ENCODE measurements around the gene TM9SF1.

Gene TM9SF1, protein sequence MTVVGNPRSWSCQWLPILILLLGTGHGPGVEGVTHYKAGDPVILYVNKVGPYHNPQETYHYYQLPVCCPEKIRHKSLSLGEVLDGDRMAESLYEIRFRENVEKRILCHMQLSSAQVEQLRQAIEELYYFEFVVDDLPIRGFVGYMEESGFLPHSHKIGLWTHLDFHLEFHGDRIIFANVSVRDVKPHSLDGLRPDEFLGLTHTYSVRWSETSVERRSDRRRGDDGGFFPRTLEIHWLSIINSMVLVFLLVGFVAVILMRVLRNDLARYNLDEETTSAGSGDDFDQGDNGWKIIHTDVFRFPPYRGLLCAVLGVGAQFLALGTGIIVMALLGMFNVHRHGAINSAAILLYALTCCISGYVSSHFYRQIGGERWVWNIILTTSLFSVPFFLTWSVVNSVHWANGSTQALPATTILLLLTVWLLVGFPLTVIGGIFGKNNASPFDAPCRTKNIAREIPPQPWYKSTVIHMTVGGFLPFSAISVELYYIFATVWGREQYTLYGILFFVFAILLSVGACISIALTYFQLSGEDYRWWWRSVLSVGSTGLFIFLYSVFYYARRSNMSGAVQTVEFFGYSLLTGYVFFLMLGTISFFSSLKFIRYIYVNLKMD

DNA sequence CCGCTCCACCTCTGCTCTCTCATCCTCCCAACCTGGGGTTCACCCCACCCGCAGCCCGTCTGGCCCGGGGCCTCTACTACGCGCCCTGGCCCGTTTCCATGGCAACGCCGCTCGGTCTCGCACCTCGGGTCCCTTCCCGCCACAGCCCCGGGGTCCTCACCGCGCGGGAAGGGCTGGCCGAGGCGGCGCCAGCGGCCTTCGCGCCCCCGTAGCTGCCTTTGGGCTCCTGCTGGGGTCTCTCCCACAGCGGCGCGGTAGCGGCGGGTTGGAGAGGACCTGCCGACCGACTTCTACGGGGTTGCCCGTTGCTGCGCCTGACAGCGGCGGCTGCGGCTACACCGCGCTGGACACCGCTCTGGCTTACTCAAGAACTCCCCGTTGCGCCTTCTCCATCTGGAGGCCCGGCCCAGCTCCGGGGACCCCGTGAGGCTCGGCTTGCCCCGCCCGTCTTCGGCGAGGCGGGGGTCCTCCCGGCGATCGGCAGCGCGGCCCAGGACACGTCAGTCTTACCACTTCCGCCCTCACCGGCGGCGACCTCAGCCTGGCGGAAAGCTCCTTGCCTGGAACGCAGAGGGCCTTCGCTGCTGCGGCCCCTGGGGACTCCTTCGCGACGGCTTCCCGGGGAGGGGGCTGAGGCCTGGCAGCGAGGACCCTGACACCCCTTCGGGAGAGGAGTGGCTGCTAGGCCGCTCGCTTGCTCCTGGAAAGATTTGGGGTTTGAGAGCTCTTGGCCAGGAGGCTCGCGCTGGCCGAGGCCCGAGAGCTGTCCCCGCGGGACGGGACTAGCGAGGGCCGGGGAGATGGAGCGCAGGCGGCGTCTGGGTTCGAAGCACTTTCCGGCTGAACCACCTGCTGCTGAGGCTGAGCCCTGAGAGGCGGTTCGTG is at the start of gene TM9SF1:
TSS of gene TM9SF1 (minus strand) at position 256 of the 885 bp plus-strand sequence. CDS start 422 bp downstream, outside the sequence.
- DNase-seq = peak; percentile 93

DNA sequence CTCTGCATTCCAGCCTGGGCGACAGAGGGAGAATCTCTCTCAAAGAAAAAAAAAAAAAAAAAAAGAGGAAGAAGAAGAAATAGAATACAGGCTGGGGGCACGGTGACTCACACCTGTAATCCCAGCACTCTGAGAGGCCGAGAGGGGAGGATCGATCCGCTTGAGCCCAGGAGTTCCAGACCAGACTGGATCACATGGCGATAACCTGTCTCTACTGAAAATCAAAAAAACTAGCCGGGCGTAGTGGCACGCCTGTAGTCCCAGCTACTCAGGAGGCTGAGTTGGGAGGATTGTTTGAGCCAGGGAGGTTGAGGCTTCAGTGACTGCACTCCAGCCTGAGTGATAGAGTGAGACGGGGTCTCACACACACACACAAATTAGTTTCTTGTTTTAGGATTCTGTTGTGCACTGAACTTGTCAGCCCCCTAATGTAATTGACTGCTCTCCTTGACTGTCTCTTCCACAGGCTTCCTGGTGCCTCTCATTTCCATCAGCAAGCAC is 48.1 kb upstream of the TM9SF1 start:
- peak; percentile 43 for DNase-seq

DNA sequence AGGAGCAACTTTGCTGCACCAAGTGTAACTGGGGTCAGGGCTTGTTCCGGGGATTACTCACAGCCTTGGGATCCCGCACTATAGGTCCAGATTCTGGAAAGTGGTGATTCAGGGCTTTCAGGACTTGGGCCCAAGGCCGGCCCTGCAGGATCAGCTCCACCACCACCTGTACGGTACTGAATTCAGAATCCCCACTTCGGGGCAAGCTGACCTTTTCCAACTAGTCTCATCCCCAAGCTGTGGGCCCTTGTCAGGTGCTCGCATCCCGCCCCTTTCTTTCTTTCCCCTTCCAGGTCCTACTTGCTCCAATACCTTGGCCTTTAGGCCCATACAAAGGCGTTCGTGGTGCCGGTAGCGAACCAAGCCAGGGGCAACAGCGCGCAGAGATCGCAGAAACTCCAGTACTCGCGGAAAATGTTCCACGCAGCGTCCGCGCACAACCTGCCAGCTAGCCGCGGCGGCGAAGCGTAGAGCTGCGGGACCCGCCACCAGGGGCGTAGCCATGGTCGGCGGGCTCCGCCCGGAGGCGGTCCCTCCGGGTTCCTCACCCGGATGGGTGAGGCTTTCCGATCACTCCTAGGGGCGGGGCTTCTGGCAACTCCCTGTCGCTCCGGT is 46.7 kb upstream of the TM9SF1 start:
- peak; percentile 93 for DNase-seq

DNA sequence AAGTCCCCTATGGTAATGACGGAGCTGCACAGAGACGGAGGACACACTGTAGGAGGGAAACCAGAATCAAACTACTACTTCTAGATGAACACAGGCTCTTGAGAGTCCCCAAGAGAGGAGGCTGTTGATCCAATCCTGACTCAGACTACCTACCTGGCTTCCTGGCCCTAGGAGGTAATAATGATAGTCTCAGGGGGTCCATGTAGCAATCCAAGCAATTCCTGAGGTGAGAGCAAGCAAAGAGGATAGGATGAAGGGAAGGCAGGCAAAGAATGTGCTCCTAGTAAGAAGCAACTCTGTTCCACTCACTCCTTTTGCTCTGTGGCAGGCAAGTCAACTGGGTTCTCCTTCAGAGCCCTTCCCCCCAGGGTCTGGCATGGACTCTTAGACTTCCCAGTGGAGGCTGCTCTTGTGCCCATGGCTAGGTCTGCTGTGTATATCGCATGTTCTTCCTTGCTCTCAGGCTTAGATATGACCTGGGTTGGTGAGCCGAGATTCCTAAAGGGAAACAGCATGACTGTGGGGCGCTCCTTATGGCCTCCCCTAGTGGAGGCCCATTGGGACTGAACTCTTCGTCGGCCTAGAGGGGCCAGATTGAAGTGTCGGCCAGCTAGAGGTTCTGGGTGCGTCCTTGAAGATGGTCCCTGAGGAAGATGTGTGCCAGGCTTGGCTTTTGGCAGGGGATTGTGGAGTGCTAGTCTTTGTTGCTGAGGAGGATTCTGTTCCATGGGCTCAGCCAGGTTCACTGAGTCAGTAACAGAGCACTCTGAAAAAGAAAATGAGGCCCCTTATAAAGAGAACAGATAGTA is 45.1 kb upstream of the TM9SF1 start:
- DNase-seq = no peak

DNA sequence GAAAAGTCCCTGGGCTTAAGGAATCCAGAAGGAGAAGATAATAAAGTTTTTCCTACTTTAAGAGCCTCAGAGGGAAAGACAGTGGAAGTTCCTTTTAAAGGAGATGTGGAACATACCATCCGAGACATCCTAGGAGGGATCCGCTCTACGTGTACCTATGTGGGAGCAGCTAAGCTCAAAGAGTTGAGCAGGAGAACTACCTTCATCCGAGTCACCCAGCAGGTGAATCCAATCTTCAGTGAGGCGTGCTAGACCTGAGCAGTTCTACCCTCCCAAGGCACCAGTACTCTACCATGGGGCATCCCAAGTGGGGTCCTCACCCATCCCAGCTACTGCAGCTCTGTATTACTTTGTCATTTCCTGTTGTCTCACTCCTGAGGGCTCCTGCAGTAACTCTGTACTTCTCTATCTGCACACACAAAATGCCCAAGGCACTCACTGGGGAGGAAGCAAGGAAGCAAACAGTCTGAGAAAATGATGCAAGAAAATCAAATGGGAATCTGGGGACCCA is 43.3 kb upstream of the TM9SF1 start:
- DNase-seq = no peak

DNA sequence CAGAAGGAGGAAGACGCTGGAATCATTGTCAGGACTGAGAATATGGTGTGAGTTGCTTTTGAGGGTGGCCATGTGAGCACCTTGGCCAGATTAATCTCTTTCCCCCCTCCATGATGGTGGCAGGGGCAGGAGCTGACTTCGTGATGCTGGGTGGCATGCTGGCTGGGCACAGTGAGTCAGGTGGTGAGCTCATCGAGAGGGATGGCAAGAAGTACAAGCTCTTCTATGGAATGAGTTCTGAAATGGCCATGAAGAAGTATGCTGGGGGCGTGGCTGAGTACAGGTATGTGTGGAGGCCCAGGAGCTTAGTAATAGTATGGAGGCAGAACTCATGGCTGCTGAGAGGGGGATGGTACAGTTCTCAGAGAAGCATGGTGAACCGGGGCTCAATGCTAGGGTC is 42.9 kb upstream of the TM9SF1 start:
- no peak for DNase-seq

DNA sequence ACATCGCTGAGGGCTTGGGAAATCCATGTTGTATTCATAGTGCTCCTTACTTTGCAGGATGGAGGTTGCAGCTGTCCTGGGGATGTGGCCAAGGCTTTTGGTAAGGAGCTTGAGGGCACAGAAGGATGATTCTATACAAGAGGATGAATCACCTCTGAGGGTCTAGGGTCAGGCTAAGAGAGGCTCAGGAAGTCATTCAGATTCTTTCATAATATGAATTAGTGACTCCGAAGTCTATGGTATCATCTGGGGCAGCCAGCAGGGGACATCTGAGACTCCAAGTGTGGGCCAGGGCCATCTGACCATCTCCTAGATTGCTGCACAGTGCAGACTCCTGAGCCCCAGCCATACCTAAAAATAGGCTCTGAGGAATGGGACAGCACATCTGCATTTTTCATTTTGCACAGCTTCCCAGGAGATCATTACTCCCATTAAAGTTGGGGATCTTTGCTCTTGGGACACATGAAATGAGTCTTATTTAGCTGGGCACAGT is 42.3 kb upstream of the TM9SF1 start:
- DNase-seq = no peak

DNA sequence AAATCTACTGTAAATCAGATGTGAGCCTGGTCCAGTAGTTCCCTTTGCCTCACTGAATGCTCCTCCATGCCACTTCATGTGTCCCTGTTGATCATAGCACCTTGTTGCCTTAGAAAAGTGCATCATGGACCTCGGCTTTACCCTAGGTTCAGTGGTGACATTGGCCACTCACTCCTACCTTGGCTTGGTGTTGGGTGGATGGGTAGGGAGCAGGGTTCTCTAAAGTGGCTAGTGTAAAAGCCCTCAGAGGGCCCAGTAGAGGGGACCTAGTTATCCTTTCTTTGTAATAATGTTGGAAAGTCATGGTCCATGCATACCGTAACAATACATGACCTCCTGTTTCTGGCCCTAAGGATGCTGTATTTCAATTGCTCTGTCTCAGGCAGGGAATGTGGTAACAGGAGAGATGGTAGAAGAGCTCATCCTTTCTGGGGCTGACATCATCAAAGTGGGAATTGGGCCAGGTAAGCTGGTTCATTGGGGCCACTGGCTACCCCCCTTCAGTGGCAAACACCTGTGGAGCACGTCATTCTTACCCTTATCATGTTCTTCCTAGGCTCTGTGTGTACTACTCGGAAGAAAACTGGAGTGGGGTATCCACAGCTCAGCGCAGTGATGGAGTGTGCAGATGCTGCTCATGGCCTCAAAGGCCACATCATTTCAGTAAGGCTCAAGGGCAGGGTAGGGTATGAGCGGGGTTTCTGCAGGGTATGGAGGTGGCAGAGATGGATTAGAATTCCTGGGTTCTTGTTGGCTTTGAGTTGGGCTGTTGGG is 41.6 kb upstream of the TM9SF1 start:
- no peak for DNase-seq

DNA sequence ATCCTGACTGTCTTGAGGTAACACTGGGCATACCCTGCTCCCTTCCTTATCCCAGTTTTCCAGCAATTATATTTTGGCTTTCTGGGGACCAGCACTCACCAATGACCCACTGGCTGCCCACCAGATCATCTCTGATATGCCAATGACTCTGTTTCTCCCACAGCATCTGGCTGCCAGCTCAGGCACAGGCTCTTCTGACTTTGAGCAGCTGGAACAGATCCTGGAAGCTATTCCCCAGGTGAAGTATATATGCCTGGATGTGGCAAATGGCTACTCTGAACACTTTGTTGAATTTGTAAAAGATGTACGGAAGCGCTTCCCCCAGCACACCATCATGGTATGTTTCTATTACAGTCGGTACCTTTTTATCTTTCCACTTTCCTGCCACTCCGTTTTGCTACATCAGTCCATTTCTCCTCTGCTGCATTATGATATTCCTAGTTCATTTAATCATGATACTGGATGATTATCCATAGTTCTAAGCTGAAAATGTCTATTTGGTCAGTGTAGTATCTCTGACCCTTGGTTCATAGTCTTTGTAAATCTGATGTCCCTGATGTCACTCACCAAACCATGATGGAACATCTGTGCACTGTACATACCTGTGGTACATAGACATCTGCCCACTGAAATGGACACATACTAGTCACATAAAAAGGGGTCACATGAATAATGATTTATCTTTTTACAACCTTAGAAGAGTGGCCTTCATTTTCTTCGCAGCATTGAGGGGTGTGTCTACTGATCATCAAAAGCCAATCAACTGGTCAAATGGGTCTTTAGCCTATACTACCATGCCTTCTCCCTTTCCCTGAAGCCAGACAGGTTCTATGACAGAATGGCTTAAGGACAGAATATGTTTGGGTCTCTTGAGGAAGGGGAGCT is 40.8 kb upstream of the TM9SF1 start:
- DNase-seq = no peak

DNA sequence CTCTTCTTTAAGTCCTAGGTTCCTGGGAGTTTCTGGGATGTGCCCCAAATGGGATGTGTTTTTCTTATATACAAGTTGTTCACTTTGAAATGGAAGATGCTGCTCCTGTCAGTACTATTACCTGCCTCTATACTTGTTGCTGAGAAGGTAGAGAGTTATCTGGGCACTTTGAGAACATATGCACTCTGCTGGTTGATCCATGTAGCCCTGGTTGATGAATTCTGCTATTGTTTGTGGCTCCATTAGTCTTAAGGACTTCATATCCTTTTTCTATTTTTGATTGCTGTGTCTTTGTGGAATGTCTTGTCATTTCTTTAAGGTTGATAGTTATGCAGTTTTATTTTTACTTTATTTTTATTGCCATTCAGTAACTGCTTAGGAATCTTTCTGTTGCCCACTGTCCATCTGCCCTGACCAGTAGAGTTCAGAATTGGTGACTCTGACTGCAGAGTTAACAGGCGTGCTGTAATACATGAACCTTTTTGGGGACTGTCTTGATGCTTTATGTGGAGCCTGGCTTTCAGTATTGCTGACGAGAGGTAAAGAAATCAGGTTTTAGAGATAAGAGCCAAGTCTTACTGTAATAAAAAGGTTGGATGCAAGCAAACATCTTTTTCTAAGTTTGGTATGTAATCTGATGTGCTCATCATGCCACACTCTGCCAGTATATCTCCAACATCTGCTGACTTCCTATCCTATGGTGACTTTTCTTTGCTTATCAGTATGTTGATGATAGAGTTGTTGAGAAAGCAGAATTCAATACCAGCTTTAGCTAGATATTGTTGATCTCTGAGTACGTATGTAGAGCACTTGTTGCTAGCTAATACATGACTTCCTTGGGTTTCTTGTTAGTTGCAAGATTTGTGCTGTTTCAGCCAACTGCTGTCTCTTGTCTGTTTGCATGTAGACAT is 39.1 kb upstream of the TM9SF1 start:
- DNase-seq = no peak

DNA sequence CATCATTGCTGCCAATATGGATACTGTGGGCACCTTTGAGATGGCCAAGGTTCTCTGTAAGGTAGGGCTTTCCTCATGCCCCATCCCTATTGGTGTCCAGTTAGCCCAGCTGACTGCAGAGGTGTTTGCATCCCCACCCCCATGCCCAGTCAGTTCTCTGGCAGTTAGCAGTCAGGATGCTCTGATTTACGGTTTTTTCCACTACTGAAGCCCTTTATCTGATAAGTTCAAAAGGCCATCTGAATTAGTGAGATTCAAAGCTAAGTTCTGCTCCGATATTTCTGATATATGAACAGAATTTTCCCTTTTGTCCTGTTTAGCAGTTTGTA is 38.3 kb upstream of the TM9SF1 start:
- DNase-seq = no peak

DNA sequence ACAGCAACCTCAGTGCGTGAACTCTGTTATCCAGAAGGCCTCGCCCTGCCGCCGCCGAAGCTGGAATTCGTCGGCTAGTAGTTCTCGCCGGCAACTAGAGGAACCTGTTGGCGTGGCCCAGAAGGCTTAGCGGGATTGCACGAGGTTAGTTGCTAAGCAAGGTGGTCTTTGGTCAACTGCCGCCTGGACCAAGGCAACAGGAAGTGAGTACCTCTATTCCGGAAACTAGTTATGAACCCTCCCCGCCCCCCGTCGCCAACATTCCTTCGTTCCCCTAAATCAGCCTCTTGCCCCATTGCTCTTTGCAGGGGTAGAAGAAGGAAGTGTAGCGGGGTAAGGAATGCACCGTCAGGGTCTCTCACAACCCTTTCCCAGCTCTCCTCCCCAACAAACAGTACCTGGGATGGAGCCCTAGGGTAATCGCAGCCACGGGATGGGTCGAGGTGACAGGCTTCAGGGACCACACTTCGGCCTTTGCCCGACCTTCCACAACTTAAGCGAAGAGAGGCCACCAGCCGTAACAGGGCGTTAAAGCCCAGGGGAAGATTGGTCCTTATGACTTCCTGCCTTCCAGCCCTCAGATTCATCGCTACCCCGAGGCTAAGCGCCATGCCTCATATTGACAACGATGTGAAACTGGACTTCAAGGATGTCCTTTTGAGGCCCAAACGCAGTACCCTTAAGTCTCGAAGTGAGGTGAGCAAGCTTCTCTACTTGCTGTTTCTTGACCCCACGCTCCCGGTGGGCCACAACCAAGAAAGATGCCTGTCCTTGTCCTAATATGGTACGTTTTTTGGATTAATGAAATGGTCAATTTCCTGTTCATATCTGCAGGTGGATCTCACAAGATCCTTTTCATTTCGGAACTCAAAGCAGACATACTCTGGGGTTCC is 37.6 kb upstream of the TM9SF1 start, which contains the start of gene GMPR2:
TSS of gene GMPR2 (plus strand) at position 285 of the 893 bp plus-strand sequence. CDS start at position 610, 325 bp downstream.
- no peak for DNase-seq

DNA sequence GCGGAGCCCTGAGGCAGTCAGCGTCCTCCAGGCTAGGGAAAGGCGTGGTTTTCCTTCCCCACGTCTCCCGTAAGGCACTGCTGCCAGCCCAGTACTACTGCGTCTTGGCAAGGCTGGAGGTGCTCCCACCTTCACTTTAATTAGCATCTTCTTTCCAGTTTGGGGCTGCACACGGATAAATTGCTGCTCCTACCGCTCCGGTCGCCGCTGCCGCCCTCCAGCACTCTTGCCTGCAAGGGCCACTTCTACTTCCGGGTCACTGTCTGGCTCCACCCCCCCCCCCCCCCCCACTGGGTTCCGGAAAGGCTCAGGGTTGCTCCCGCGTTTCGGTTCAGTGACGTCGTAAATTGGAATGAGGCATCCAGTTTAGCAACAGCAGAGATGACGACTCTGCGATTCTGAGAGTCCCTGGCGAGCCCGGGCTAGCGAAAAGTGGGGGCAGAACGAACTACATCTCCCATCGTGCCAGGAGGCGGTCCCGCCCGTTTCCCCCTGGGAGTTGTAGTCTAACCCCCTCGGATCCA is 36.9 kb upstream of the TM9SF1 start, which contains the start of gene NEDD8:
TSS of gene NEDD8 (minus strand) at position 247 of the 524 bp plus-strand sequence. CDS start at position 147, 100 bp downstream.
- DNase-seq = peak; percentile 88

DNA sequence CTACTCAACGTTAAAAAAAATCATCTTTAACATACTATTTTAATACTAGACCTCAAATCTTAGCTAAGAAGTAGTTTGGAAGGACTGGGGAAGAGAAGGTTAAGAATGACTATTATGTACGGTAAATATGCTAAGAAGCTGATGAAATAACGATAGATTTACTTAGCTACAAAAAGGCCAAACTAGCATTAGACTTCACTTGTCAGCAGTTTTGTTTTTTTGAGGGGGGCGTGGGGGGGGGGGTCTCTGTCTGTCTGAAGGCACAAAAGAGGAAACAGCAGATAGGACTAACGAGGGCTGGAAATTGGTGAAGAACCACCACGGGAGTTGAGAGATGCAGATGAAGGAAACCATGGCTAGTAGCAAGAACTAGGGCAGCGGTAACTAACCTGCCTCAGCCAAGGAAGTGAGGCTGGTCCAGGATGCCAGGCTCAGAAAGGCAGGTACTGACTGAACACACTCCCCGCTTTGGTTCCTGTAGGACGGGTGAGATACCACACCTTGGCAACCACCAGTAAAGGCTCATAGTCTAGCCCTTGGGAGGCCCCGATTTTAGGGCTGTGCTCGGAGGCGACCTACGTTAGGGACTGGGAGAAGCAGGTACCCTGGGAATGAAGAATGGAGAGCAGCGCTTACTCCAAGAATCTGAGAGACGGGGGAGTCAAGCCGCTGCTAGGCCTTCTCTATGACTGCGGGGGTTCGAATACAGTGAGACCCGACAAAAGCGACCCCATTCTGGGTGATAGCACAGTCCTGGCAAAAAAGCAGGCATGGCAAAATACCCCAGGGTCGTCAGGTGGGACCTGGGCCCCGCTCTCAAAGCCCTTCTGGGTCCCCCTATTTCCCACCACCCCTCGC is 36.3 kb upstream of the TM9SF1 start:
- no peak for DNase-seq

DNA sequence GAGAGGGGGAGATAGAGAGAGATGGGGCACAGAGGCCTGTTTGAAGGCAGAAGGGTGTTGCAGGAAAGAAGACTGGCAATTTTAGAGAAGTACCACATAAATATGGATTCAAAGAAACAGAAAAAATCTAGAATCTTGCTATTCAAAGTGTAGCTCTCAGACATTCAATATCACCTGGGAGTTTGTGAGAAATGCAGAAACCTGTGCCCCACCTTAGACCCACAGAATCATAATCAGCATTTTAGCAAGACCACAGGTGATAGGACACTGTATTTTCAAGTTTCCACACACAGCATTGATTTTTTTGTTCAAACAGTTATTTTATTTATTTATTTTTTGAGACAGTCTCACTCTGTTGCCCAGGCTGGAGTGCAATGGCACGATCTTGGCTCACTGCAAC is 33.7 kb upstream of the TM9SF1 start:
- no peak for DNase-seq

DNA sequence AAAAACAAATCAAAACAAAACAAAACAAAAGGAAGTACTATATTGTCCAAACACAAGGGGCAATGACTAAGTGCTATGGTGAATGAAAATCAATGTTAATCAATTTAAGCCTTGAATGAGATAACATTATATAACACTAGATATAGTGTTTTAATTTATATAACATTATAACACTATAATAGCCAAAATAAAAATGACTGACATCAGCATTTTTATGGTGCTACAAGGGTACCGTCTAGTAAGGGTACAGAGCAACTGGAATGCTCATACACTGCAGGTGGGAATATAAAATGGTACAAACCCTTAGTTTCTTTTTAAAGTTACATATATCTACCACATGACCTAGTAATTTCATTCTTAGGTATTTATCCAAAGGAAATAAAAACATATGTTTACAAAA is 31.2 kb upstream of the TM9SF1 start:
- no peak for DNase-seq
